NCI-H345 treated with DMSO at 0.1 percent for 48 hours (cell line): ENCODE results near the gene SSNA1.

Experiments used
- DNase-seq: peaks from one replicate; lab custom pipeline; 2025; ENCODE audit not compliant: unreplicated experiment; lab: John Stamatoyannopoulos, UW

Gene SSNA1

GRCh38 chr9:137167747-137168572, 20.5 kb upstream of the SSNA1 start:
- no peak for DNase-seq

- no peak for DNase-seq
Observed at GRCh38 chr9:137168573-137168903, 19.9 kb upstream of the SSNA1 start.

- peak; percentile 80 for DNase-seq
Observed at GRCh38 chr9:137168904-137169856, 19.3 kb upstream of the SSNA1 start.

- no peak for DNase-seq
Observed at GRCh38 chr9:137169896-137170358, 18.5 kb upstream of the SSNA1 start, which contains the start of gene LRRC26. LRRC26 (minus strand) TSS chr9:137170051; CDS start chr9:137169943, 108 bp downstream.

- no peak for DNase-seq
Observed at GRCh38 chr9:137170486-137171148, 17.9 kb upstream of the SSNA1 start.

- DNase-seq: no peak
Observed at GRCh38 chr9:137171149-137171900, 17.2 kb upstream of the SSNA1 start.

- DNase-seq: no peak
Observed at GRCh38 chr9:137172901-137173795, 15.3 kb upstream of the SSNA1 start.

GRCh38 chr9:137173796-137174664, 14.4 kb upstream of the SSNA1 start:
- no peak for DNase-seq

GRCh38 chr9:137174722-137175293, 13.7 kb upstream of the SSNA1 start:
- no peak for DNase-seq

GRCh38 chr9:137175345-137175961, 13.0 kb upstream of the SSNA1 start:
- DNase-seq: no peak

GRCh38 chr9:137176302-137177182, 11.9 kb upstream of the SSNA1 start:
- DNase-seq: no peak

GRCh38 chr9:137178201-137178938, 10.1 kb upstream of the SSNA1 start:
- DNase-seq: no peak

GRCh38 chr9:137178939-137179630, 9.4 kb upstream of the SSNA1 start:
- no peak for DNase-seq

GRCh38 chr9:137179761-137180160, 8.7 kb upstream of the SSNA1 start:
- DNase-seq: no peak

GRCh38 chr9:137180491-137180890, 8.0 kb upstream of the SSNA1 start:
- no peak for DNase-seq

GRCh38 chr9:137181680-137182079, 6.8 kb upstream of the SSNA1 start:
- no peak for DNase-seq
